Kidney capillary endothelial cell (primary cell): Measurements from ENCODE around the gene SERPINB10.
A peak's percentile ranks its signal among the peaks of the same experiment; 100 is the strongest.
"Not testable (repeated sequence)": the region's sequence is repeated elsewhere in the genome, so short reads cannot be mapped to it uniquely, and the experiment has no call there.

Source experiments
- DNase-seq: peaks from one replicate; pipeline ENCODE4 v3.0.0-alpha.2; 2018; ENCODE audit warnings: low spot score

The SERPINB10 gene

GRCh38 chr18:63892566-63892965 lies 15.2 kb upstream of the SERPINB10 start:
- no peak for DNase-seq

- no peak for DNase-seq
These were observed 13.5 kb upstream of the SERPINB10 start for GRCh38 chr18:63894106-63894772.

GRCh38 chr18:63895190-63895589 lies 12.6 kb upstream of the SERPINB10 start:
- DNase-seq = no peak

- no peak for DNase-seq
These were observed 10.7 kb upstream of the SERPINB10 start for GRCh38 chr18:63897072-63897471.

- no peak for DNase-seq
These were observed 8.6 kb upstream of the SERPINB10 start for GRCh38 chr18:63899206-63899605.

GRCh38 chr18:63903851-63904570 lies 3.7 kb upstream of the SERPINB10 start:
- DNase-seq = no peak

- DNase-seq = no peak
These were observed 3.1 kb upstream of the SERPINB10 start for GRCh38 chr18:63904694-63905093.

GRCh38 chr18:63905361-63905760 lies 2.4 kb upstream of the SERPINB10 start:
- DNase-seq = no peak

GRCh38 chr18:63906056-63906455 lies 1.7 kb upstream of the SERPINB10 start:
- DNase-seq = no peak

- no peak for DNase-seq
These were observed 1.1 kb downstream of the SERPINB10 start for GRCh38 chr18:63908858-63909257.

- no peak for DNase-seq
These were observed 2.1 kb downstream of the SERPINB10 start for GRCh38 chr18:63909870-63910269.

GRCh38 chr18:63917817-63918216 lies 10.1 kb downstream of the SERPINB10 start:
- no peak for DNase-seq

- no peak for DNase-seq
These were observed 14.3 kb downstream of the SERPINB10 start for GRCh38 chr18:63922049-63922448.

- no peak for DNase-seq
These were observed 16.8 kb downstream of the SERPINB10 start for GRCh38 chr18:63924551-63924950.

- no peak for DNase-seq
These were observed 20.6 kb downstream of the SERPINB10 start for GRCh38 chr18:63928331-63928730.

- not testable (repeated sequence) for DNase-seq
These were observed 21.6 kb downstream of the SERPINB10 start for GRCh38 chr18:63929369-63929768.

- DNase-seq = no peak
These were observed 23.1 kb downstream of the SERPINB10 start for GRCh38 chr18:63930773-63931354.

- peak; percentile 75 for DNase-seq
These were observed 28.6 kb downstream of the SERPINB10 start for GRCh38 chr18:63936156-63936931.

- no peak for DNase-seq
These were observed 29.2 kb downstream of the SERPINB10 start for GRCh38 chr18:63936932-63937393.

GRCh38 chr18:63940008-63940407 lies 32.2 kb downstream of the SERPINB10 start:
- DNase-seq = no peak

- DNase-seq = not testable (repeated sequence)
These were observed 32.8 kb downstream of the SERPINB10 start for GRCh38 chr18:63940543-63941050.
